ENCODE measurements around the gene EBNA1BP2.

GRCh38 chr1:43152866-43153265 is 19.2 kb downstream of the EBNA1BP2 start:
- no peak for TF ChIP-seq CTCF (IDR thresholded peaks at IDR 0.05; ENCODE audit: low read depth, low read length, missing input control)
- TF ChIP-seq JUND (IDR thresholded peaks at IDR 0.05), result no peak
- no peak for TF ChIP-seq FOXA1 (IDR thresholded peaks at IDR 0.05)
- TF ChIP-seq TAF1 (conservative IDR thresholded peaks at IDR 0.05), result no peak
- no peak for TF ChIP-seq RAD21 (IDR thresholded peaks at IDR 0.05)
- no peak for TF ChIP-seq GABPA (IDR thresholded peaks at IDR 0.05 in 1 of 2, conservative IDR thresholded peaks at IDR 0.05 in 1 of 2)
- no peak for TF ChIP-seq ATF3 (IDR thresholded peaks at IDR 0.05)
- no peak for TF ChIP-seq MAX (IDR thresholded peaks at IDR 0.05)
- TF ChIP-seq ZBTB33 (IDR thresholded peaks at IDR 0.05), result no peak
- TF ChIP-seq YY1 (IDR thresholded peaks at IDR 0.05), result no peak
- TF ChIP-seq SP1 (IDR thresholded peaks at IDR 0.05), result no peak
- no peak for TF ChIP-seq FOXA2 (IDR thresholded peaks at IDR 0.05)
- no peak for TF ChIP-seq EGR1 (IDR thresholded peaks at IDR 0.05; ENCODE audit: low read depth in 2 of 2)
- no peak for TF ChIP-seq RXRA (IDR thresholded peaks at IDR 0.05)

Measured in liver (tissue), 3 donors.